Measurements from ENCODE around the gene FBXO45.

DNA sequence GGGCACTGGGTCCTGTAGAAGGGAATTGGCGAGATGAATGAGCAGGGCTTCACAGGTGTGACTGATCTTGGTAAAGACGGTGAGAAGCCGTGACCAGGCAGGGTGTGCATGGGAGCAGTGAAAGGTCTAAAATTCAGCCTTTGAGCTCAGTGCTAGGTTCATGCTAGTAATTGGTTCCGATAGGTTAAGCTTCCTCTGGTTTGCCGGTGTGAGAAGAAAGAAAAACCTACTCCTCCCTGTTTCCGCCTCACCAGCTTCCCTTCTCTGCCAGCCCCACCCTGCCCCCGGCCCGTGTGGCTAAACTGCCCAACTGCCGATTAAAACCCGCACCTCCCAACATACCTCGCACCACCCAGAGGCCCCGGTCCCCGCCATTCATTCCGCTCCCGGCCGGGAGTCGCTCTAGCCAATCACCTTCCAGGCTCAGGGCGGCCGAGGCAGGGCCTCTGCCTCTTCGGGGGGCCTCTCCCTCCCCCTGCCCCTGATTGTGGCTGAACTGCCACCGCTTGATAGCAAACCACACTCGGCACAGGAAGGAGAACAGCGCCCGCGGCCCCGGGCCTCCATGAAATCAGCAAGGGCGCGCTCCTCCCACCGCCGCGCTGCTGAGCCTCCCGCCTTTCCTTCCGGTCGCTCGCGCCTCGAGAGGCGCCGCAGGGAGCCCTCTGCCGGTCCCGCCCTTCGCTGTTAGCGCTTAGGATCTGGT is 63.7 kb downstream of the FBXO45 start:
- TF ChIP-seq FOXM1 (IDR thresholded peaks at IDR 0.05; ENCODE audit: low read depth, low read length) (no peak), EP300 (IDR thresholded peaks at IDR 0.05; ENCODE audit: borderline replicate concordance in 1 of 2, control insufficient read depth in 1 of 2, low read depth in 2 of 2, low read length in 2 of 2) (no peak), PKNOX1 (IDR thresholded peaks at IDR 0.05) (peak; percentile 87), JUND (IDR thresholded peaks at IDR 0.05; ENCODE audit: low read depth, low read length) (no peak), EZH2 (IDR thresholded peaks at IDR 0.05; ENCODE audit: borderline replicate concordance, control insufficient read depth, low read depth, low read length) (no peak)
- TF ChIP-seq, protein P1, sequence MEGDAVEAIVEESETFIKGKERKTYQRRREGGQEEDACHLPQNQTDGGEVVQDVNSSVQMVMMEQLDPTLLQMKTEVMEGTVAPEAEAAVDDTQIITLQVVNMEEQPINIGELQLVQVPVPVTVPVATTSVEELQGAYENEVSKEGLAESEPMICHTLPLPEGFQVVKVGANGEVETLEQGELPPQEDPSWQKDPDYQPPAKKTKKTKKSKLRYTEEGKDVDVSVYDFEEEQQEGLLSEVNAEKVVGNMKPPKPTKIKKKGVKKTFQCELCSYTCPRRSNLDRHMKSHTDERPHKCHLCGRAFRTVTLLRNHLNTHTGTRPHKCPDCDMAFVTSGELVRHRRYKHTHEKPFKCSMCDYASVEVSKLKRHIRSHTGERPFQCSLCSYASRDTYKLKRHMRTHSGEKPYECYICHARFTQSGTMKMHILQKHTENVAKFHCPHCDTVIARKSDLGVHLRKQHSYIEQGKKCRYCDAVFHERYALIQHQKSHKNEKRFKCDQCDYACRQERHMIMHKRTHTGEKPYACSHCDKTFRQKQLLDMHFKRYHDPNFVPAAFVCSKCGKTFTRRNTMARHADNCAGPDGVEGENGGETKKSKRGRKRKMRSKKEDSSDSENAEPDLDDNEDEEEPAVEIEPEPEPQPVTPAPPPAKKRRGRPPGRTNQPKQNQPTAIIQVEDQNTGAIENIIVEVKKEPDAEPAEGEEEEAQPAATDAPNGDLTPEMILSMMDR (IDR thresholded peaks at IDR 0.05 in 2 of 3, conservative IDR thresholded peaks at IDR 0.05 in 1 of 3; ENCODE audit: control insufficient read depth in 2 of 3, extremely low read depth in 1 of 3, insufficient read depth in 1 of 3, low read depth in 3 of 3, low read length in 3 of 3), result peak; percentile 8 to 54 (median 49); a peak in 4 of 6 replicates
